Measurements from ENCODE around the gene KCNH2.

GRCh38 chr7:150900675-150901074, 77.4 kb downstream of the KCNH2 start:
- TF ChIP-seq, protein P1, sequence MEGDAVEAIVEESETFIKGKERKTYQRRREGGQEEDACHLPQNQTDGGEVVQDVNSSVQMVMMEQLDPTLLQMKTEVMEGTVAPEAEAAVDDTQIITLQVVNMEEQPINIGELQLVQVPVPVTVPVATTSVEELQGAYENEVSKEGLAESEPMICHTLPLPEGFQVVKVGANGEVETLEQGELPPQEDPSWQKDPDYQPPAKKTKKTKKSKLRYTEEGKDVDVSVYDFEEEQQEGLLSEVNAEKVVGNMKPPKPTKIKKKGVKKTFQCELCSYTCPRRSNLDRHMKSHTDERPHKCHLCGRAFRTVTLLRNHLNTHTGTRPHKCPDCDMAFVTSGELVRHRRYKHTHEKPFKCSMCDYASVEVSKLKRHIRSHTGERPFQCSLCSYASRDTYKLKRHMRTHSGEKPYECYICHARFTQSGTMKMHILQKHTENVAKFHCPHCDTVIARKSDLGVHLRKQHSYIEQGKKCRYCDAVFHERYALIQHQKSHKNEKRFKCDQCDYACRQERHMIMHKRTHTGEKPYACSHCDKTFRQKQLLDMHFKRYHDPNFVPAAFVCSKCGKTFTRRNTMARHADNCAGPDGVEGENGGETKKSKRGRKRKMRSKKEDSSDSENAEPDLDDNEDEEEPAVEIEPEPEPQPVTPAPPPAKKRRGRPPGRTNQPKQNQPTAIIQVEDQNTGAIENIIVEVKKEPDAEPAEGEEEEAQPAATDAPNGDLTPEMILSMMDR (IDR thresholded peaks at IDR 0.05; ENCODE audit: low read depth, low read length, missing input control), result no peak
- TF ChIP-seq JUND (IDR thresholded peaks at IDR 0.05), result no peak
- no peak for TF ChIP-seq MAX (IDR thresholded peaks at IDR 0.05)
- TF ChIP-seq, protein P2, sequence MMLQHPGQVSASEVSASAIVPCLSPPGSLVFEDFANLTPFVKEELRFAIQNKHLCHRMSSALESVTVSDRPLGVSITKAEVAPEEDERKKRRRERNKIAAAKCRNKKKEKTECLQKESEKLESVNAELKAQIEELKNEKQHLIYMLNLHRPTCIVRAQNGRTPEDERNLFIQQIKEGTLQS (IDR thresholded peaks at IDR 0.05), result no peak
- no peak for TF ChIP-seq TAF1 (conservative IDR thresholded peaks at IDR 0.05)
- no peak for TF ChIP-seq REST (IDR thresholded peaks at IDR 0.05)
- no peak for TF ChIP-seq YY1 (IDR thresholded peaks at IDR 0.05)
- TF ChIP-seq EGR1 (IDR thresholded peaks at IDR 0.05; ENCODE audit: low read depth in 2 of 2), result no peak
- TF ChIP-seq RAD21 (IDR thresholded peaks at IDR 0.05), result no peak
- TF ChIP-seq SP1 (IDR thresholded peaks at IDR 0.05), result no peak
- TF ChIP-seq, protein P3, sequence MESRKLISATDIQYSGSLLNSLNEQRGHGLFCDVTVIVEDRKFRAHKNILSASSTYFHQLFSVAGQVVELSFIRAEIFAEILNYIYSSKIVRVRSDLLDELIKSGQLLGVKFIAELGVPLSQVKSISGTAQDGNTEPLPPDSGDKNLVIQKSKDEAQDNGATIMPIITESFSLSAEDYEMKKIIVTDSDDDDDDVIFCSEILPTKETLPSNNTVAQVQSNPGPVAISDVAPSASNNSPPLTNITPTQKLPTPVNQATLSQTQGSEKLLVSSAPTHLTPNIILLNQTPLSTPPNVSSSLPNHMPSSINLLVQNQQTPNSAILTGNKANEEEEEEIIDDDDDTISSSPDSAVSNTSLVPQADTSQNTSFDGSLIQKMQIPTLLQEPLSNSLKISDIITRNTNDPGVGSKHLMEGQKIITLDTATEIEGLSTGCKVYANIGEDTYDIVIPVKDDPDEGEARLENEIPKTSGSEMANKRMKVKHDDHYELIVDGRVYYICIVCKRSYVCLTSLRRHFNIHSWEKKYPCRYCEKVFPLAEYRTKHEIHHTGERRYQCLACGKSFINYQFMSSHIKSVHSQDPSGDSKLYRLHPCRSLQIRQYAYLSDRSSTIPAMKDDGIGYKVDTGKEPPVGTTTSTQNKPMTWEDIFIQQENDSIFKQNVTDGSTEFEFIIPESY (IDR thresholded peaks at IDR 0.05), result no peak
- TF ChIP-seq RXRA (IDR thresholded peaks at IDR 0.05), result no peak
- no peak for TF ChIP-seq GABPA (IDR thresholded peaks at IDR 0.05 in 1 of 2, conservative IDR thresholded peaks at IDR 0.05 in 1 of 2)
